HG03108 (cell line): Measurements from ENCODE around the gene FCRL2.

ENCODE experiments used
- ATAC-seq: cut with Tn5 transposase; IDR thresholded peaks from one replicate; pipeline ENCODE4 v1.9.1; 2021; ENCODE audit warnings: moderate library complexity; ENCODE audit not compliant: unreplicated experiment

Gene FCRL2, protein sequence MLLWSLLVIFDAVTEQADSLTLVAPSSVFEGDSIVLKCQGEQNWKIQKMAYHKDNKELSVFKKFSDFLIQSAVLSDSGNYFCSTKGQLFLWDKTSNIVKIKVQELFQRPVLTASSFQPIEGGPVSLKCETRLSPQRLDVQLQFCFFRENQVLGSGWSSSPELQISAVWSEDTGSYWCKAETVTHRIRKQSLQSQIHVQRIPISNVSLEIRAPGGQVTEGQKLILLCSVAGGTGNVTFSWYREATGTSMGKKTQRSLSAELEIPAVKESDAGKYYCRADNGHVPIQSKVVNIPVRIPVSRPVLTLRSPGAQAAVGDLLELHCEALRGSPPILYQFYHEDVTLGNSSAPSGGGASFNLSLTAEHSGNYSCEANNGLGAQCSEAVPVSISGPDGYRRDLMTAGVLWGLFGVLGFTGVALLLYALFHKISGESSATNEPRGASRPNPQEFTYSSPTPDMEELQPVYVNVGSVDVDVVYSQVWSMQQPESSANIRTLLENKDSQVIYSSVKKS

GRCh38 chr1:157776971-157777391, at the start of gene FCRL2:
TSS of gene FCRL2 (minus strand) at chr1:157777132. CDS start at chr1:157777073, 59 bp downstream.
- ATAC-seq: no peak

DNA sequence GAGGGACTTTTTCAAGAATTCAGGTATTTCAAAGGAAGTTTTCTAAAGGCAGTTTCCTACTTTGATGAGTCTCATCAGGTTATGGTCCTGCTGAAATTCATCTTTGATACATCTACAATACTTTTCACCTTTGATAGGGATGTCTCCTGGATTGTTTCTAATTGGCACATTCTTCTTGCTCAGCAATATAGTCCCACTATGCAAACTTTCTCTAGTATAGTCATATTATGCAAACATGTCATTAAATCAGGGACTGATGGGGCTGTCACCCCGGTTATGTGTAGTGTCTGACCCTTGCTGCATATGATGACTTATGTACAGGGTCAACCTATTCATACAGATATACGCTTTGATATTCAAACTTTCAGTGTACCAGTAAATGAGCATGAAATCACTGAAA, 43.4 kb upstream of the FCRL2 start:
- ATAC-seq: no peak

- ATAC-seq: no peak
Observed at GRCh38 chr1:157819896-157820295, 43.0 kb upstream of the FCRL2 start, which contains the start of gene FCRL1. TSS of gene FCRL1 (minus strand) at chr1:157820120. CDS start at chr1:157820037, 83 bp downstream.

GRCh38 chr1:157819215-157819614, 42.3 kb upstream of the FCRL2 start:
- no peak for ATAC-seq

DNA sequence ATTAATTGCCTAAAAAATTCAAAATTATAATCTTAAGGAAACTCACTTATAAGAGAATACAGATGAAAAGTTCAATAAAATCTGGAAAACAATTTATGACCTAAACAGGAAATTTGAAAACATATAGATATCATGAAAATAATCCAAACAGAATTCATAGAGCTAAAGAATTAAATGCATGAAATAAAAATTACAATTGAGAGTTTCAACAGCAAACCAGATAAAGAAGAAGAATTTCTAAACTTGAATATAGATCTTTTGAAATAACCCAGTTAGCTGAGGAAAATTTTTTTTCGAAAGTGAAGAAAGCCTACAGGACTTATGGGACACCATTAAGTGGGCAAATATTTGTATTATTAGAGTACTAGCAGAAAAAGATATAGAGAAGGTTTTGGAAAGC, 36.3 kb upstream of the FCRL2 start:
- ATAC-seq: no peak

DNA sequence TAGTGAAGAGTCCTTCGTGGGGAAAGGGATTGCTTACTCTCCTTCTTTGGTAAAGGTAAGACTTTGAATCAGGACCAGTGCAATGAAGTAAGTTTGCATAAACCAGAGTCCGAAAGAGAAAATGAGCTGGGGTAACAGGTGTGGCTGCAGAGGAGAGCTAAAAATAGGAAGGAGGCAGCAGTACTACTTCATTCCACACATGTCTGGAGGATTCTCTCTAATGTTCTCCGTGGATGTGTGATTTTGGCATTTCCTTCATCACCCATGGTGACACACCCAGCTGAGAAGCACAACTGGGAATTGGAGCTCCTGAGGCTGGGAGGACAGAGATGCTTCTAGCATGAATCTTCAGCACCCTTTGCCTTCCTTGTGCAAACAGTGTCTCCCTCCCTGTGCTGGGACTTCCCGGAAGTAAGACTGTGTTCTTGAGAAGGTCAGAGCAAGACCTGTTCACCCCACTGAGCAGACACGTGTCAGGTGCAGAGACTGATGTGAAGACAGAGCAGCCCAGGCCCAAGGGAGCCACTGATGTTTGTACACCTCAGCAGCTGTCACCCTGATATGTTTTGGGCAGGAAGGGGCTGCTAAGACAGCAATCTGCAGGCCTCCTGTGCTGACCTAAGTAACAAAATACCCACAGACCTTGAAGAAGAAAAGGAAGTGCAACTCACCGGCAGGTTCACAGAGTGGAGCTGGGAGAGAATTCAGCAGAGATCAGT, 29.7 kb upstream of the FCRL2 start:
- ATAC-seq: peak; percentile 83

GRCh38 chr1:157803851-157804250, 26.9 kb upstream of the FCRL2 start:
- ATAC-seq: no peak

GRCh38 chr1:157799996-157800395, 23.1 kb upstream of the FCRL2 start:
- ATAC-seq: no peak

DNA sequence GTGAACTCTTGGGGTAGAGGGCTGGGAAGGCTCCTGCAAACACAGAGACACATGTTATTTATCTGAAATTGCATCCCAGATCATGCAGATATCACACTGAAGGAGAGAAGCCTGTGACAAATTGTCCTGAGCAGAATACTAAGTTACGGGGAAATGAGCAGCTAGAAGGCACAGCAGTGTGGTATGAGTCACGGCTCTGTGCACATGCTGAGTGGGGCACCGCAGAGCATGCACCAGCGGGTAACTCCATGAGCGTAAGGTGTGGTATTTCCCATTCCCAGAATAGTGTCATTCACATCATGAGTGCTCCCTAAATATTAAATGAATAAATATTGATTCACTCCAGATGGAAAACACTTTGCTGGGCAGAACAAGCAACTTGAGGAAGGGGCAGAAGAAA, 21.3 kb upstream of the FCRL2 start:
- no peak for ATAC-seq

DNA sequence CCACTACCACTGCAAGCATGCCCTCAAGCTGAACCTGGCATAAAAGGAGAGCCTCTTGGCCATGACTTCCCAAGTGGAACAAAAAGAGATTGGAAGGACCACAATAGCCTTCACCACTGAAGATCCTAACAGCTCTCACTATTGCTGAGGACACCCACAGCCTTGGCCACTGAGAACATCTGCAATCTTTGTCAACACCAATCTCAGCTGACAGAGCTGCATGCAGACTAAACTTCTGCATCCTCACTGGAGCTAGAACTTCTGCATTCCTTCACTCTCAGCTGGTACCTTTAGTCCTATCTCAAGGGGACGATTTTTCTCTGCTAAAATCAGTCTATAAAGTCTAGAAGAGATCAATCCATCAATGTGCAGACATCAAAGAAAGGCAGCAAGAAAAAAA, 8.3 kb upstream of the FCRL2 start:
- ATAC-seq: no peak

GRCh38 chr1:157784801-157785200, 7.9 kb upstream of the FCRL2 start:
- no peak for ATAC-seq

GRCh38 chr1:157782931-157783330, 6.0 kb upstream of the FCRL2 start:
- ATAC-seq: no peak

GRCh38 chr1:157781048-157781447, 4.1 kb upstream of the FCRL2 start:
- ATAC-seq: no peak

- no peak for ATAC-seq
Observed at GRCh38 chr1:157775101-157775870, 1.6 kb downstream of the FCRL2 start.

GRCh38 chr1:157774412-157774811, 2.5 kb downstream of the FCRL2 start:
- ATAC-seq: no peak

DNA sequence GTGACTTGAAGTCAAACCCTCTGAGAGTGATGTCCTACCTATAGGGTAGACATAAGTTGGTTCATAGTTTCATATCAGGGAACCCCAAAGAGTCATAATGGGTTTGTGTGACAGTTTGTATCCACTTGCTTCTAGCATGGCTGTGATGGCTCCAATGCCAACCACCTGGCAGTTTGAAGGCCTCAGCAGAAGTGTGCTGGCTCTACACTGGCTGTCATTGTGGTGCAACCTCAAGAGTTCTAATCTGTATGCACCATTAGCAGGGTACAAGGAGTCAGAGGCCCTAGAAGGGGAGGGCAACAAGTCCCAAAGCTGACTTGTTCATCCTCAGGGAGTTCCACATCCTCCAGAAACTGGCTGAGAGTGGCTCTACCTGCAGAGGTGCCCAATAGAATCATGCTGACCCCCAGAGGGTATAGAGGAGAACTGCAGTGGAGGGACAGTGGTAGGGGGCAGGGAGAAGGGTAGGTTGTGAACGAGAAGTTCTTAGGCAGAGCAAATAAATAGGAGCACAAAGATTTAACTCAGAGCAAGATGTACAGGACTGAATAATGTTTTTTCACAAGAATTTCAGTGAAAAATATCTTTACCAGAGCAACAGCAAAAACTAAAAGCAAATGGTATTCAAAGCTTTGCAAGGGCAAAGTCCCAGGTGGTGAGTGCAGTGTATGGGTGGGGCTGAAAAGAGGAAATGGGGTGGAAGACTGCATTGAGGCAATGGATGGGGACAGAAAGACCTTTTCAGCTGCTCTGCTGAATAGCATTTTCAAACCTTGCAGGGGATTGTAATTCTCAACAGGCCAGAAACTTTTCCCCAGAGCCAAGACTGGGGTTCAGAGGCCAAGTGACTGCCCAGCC, 3.2 kb downstream of the FCRL2 start:
- no peak for ATAC-seq

DNA sequence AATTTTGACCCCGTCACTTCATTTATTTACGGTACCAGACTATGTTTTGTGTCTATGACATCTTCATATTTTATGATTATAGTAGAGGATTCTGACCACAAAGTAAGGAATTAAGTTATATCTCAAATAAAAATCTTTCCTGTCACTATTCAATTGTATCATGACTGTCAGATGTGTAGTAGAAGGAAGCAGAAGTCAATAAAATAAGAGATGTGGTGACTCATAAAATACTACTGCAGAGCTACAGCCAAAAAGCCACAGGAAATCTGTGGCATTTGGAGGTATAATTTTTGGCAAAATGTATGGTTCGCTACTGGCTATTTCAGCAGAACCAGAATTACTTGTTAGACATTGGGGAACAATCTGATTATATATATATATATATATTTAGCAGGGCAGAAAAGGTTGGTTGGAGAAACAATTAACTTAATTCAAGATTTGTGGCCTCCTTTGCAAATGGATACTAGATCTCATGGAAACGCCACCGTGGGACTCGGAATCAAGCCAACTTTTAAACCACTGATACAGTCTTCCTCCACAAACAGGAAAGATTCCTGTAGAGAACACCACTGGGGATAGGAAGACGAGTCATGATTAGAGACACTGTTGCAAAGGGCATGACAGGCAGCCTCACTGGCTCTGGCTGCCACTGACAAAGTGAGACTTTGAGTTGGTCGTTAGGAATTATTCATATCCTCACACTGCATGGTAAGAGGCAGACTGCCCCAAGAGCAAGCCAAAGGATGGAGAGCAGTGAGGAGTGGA, 5.1 kb downstream of the FCRL2 start:
- ATAC-seq: no peak

DNA sequence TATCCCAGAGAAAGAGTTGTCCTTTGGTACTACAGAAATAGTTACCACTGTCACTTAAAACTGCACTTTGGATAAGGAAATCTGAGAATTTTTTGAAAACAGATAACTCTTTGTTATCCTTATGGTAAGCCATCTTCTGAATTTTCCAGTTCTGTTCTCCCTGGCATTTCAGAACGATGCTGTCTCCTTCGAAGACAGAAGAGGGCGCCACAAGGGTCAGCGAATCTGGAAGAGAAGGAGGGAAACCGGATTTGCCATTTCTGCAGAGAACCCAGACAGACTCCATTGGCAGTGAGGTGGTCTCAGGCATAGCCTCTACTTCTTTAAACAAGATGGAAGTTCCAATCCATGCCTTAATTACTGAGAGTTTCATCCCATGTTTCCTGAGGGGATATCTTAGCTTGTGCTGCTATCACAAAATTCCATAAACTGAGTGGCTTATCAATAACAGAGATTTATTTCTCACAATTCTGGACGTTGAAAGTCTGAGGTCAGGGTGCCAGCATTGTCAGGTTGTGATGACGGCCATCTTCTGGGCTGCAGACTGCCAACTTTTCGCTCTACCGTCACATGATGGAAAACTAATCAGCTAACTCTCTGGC, 6.4 kb downstream of the FCRL2 start:
- ATAC-seq: no peak

DNA sequence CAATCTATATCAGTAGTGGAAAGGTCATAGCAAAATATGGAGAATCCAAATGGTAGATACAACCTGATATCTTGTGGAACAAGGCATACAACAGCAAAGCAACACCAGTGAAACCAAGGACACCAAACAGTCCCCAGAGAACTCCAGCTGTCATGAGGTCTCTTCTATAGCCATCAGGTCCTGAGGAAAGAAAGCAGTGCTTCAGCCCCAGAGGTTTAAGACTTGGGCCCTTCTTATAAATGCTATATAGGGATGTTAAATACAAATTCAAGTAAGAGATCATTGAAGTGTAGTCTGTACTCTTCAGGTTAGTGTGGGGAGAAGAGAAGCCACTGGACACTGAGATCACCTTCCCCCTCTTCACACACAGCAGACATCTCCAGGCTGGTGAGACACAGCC, 10.1 kb downstream of the FCRL2 start:
- ATAC-seq: no peak
